Pancreas (tissue), 10 donors: ENCODE data around the gene NOS1. TPM values are rescaled to one million over a fixed set of nuclear protein-coding genes. Genes with fewer than 3 reads are reported as not detected.

Experiments
- ATAC-seq, 4 donors: fragments of 200-7000 bp; cut with Tn5 transposase; one replicate each; pipeline versions ENCODE4 v1.8.0 to v1.9.1; 2020; ENCODE audit warnings: mild to moderate bottlenecking in 4 of 4, moderate library complexity in 4 of 4
- DNase-seq, 6 donors: peaks; one replicate each; pipeline ENCODE4 v3.0.0-alpha.2; 2020
- FAIRE-seq: peaks from 2 replicates; lab custom pipeline; 2012; peaks lifted over from hg19 to GRCh38; lab: Jason Lieb, UNC
- H3K27ac ChIP-seq, 4 donors: fragments of 200-600 bp; sonication (generic); 1 replicate in 3 of 4; 2 replicates in 1 of 4; pipeline versions ENCODE4 v1.5.0 to v1.8.0; 2020
- H3K27me3 ChIP-seq, 4 donors: fragments of 200-600 bp; one replicate each; pipeline ENCODE4 v1.8.0; 2021
- H3K36me3 ChIP-seq, 3 donors: fragments of 200-600 bp; sonication (generic) in 1 of 3; one replicate each; pipeline versions ENCODE4 v1.5.0 to v1.8.0; 2020 to 2021
- H3K4me1 ChIP-seq, 3 donors: fragments of 200-600 bp; one replicate each; pipeline ENCODE4 v1.8.0; 2021
- H3K4me3 ChIP-seq, 4 donors: fragments of 200-600 bp; sonication (generic) in 2 of 4; one replicate each; pipeline versions ENCODE4 v1.5.0 to v1.8.0; 2020 to 2021
- H3K9me3 ChIP-seq, 4 donors: fragments of 200-600 bp; one replicate each; pipeline ENCODE4 v1.8.0; 2021
- WGBS, 2 donors: extraction: QIAGEN DNeasy Blood & Tissue Kit; methylation state at CpG; one replicate each; pipeline ENCODE4 v1.1.7; 2013; 5-methylcytosine and 5-hydroxymethylcytosine counted together
- intact Hi-C, 3 donors: fragments of 100-400 bp; cut with DNase I; formaldehyde crosslinking; loops; one replicate each; pipeline versions ENCODE4 v1.11.1 to v1.14.2; 2022
- polyA plus RNA-seq, 2 donors: library from polyadenylated mRNA; stranded (reverse); fragments of 200-250 nt; gene quantifications; one replicate each; pipeline ENCODE4 v1.2.3, GENCODE V29; 2013
- total RNA-seq, 6 donors: library from RNA; stranded (reverse); fragmentation: NEBNext Ultra II Directional in 4 of 6; extraction: Animal tissue kit (Norgen Biotek cat#: 25700) in 4 of 6; gene quantifications; one replicate each; pipeline versions ENCODE4 v1.2.1 to v1.2.4, GENCODE V29; 2021 to 2023
- TF ChIP-seq, protein P1 (sequence below), 4 donors: fragments of 200-600 bp; sonication (generic) in 3 of 4; IDR thresholded peaks; one replicate each; pipeline versions ENCODE4 v1.5.0 to v1.8.0; 2021; ENCODE audit warnings: antibody characterized with exemption in 4 of 4
- donor health status: healthy with polysubstance abuse.
- donor health status: DM: no; HTN: no; CAD: no; lungs with moderate emphysema.
- donor health status: DM: no; HTN: no; CAD: no.
- donor health status: control.
- donor health status: control.
- donor health status: Bipolar disorder and iron deficiency.
- donor health status: DM: yes; HTN: yes; CAD: no.
- donor health status: DM: no; HTN: no; CAD: no.
- donor health status: DM: no; HTN: no; CAD: no.
- donor health status: DM: yes; HTN: yes; CAD: no.

Gene NOS1
- total and polyA plus RNA-seq, 8 donors, result 0.14 to 2.0 (median 0.91) TPM

DNA sequence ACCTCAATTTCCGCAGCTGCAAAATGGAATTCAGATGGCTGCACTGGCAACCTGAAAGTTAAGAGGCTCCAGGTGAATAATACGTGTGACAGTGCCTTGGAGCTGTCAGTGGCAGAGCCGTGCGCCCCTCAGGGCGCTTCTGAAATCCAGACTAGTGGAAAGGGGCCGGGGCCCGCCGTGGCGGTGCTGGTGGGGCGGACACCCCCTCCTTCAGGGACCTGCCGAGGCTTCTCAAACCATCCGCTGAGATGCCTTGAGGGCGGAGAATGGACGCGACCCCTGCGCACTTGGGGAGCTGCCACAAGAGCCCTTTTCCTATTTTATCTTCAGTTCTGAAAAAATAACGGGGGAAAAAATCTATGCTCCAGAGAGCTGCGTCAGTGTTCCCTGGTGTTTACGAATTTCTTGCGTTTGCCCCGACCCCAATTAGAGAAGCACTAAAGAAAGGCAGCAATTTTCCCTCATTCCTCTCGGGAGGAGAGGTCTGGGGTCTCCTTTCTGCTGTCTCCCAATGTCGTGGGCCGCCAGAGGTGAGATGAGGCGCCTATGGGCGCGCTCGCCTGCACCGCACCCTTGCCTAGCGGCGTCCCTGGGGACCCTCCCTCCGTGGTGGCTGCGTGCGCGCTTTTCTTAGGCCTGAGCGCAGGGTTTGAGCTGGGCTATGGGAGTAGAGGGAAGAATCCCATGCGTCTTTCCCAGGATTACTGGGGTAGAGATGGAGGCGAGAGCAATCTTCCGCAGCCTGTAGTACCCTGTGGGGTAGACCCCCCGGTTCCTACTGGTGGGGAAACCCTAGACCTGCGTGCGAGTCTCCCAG lies 2.2 kb downstream of the NOS1 start:
- WGBS, 2 donors, result 59 to 62% methylated on average over 42 of the region's 42 CpGs
- DNase-seq (no peak), FAIRE-seq (no peak), ATAC-seq (no peak)
- no peaks in the 10 kb centered on the region for H3K4me1 ChIP-seq
- H3K4me3 ChIP-seq, result no peak overlapping the region
- no peaks in the 10 kb centered on the region for H3K36me3 ChIP-seq
- no peaks in the 10 kb centered on the region for H3K9me3 ChIP-seq
- intact Hi-C loops, result no loop called here
- no peak overlapping the region for H3K27ac ChIP-seq
- H3K27me3 ChIP-seq, result no peaks in the 10 kb centered on the region
- TF ChIP-seq, protein P1, sequence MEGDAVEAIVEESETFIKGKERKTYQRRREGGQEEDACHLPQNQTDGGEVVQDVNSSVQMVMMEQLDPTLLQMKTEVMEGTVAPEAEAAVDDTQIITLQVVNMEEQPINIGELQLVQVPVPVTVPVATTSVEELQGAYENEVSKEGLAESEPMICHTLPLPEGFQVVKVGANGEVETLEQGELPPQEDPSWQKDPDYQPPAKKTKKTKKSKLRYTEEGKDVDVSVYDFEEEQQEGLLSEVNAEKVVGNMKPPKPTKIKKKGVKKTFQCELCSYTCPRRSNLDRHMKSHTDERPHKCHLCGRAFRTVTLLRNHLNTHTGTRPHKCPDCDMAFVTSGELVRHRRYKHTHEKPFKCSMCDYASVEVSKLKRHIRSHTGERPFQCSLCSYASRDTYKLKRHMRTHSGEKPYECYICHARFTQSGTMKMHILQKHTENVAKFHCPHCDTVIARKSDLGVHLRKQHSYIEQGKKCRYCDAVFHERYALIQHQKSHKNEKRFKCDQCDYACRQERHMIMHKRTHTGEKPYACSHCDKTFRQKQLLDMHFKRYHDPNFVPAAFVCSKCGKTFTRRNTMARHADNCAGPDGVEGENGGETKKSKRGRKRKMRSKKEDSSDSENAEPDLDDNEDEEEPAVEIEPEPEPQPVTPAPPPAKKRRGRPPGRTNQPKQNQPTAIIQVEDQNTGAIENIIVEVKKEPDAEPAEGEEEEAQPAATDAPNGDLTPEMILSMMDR (IDR thresholded peaks at IDR 0.05), result no peak

DNA sequence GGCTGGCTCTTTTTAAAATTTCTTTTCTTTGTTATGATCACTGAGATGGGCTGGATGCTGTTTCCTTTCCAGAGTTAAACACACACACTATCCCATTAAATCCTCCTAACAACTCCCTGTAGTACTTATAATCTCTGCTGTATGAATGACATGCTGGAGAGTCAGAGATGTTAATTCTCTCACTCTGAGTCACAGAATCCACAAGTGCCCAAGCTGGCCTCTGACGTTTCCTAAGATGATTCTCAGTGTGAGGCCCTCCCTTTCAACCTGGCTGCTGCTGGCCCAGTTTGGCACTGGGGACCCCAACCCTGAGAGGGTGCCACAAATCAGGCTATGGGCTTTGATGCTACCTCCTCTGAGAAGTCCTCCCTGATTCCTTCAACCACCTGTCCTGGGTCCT lies 5.4 kb downstream of the NOS1 start:
- FAIRE-seq, result no peak
- WGBS, 2 donors, result 38 to 48% methylated on average over 1 of the region's 1 CpG

DNA sequence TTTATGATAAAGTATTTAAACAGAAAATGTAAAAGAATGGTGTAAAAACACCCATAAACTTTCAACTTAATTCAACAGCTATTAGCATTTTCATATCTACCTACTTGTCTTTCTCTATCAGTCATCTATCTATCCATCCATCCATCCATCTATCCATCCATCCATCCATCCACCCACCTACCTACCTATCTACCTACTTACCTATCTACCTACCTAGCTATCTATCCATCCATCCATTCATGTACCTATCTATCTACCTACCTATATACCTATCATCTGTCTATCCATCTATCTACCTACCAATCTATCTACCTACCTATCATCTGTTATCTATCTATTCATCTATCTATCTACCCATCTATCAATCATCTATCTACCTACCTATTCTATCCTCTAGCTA lies 8.5 kb downstream of the NOS1 start:
- FAIRE-seq (no peak), DNase-seq (no peak), ATAC-seq (no peak)
- Histone ChIP-seq H3K4me3 (no peak overlapping the region), H3K9me3 (no peaks in the 10 kb centered on the region), H3K4me1 (no peaks in the 10 kb centered on the region), H3K36me3 (no peaks in the 10 kb centered on the region), H3K27ac (no peak overlapping the region), H3K27me3 (no peaks in the 10 kb centered on the region)
- TF ChIP-seq, protein P1 (IDR thresholded peaks at IDR 0.05), result no peak
- intact Hi-C loops, result no loop called here

More for the DNA sequence above, 5.4 kb downstream of the NOS1 start:
- no peak overlapping the region for H3K27ac ChIP-seq
- H3K4me3 ChIP-seq, result no peak overlapping the region
- TF ChIP-seq, protein P1 (IDR thresholded peaks at IDR 0.05), result no peak
- no peaks in the 10 kb centered on the region for H3K9me3 ChIP-seq
- no peak for ATAC-seq
- no peaks in the 10 kb centered on the region for H3K36me3 ChIP-seq
- H3K4me1 ChIP-seq, result no peaks in the 10 kb centered on the region
- no peaks in the 10 kb centered on the region for H3K27me3 ChIP-seq
- intact Hi-C loops, result no loop called here
- DNase-seq, result no peak

DNA sequence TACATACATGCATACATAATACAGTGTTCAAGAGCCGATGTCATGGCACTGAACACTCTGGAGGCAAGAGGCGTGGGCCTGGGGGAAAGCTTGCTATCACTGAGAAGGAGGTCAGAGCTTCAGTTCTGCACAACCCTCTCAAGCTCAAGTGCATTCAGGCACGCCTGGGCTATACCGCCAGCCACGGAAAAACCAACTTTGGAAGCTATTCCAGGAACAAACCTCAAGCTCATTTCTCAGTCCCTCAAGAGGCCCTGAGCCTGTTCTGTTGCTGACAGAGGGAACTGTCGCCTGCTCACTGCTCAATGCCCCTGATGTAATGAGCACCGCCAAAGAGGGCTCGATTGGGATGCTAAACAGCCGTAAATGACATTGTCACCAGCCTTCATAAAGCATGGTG lies 9.2 kb downstream of the NOS1 start:
- intact Hi-C loops, result no loop called here
- Histone ChIP-seq H3K27me3 (no peaks in the 10 kb centered on the region), H3K4me3 (no peak overlapping the region), H3K27ac (no peak overlapping the region), H3K36me3 (no peaks in the 10 kb centered on the region), H3K4me1 (no peaks in the 10 kb centered on the region), H3K9me3 (no peaks in the 10 kb centered on the region)
- ATAC-seq, result no peak
- 82 to 89% methylated on average over 9 of the region's 9 CpGs for WGBS, 2 donors
- FAIRE-seq, result no peak
- TF ChIP-seq, protein P1 (IDR thresholded peaks at IDR 0.05), result no peak
- no peak for DNase-seq

DNA sequence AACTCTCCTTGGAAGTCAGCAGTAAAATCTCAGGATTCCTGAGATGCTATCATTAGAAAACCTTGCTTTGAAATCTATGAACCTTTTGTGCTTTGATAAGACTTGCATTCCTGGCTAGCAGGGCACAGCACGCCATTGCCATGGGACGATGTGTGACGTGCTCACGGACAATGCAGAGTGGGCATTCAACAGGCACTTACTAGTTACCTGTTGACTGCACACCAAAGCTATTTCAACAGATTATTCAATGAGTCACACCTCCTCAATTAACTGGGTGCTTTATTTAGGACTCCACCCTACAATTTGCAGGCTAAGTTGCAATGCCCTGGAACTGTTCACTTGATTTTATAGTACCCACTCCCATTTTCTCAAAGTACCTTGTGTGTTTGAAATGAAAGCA lies 11.3 kb downstream of the NOS1 start:
- intact Hi-C loops, result no loop called here
- DNase-seq, result no peak
- TF ChIP-seq, protein P1 (IDR thresholded peaks at IDR 0.05), result no peak
- Histone ChIP-seq H3K27ac (no peak overlapping the region), H3K4me3 (no peak overlapping the region), H3K4me1 (no peaks in the 10 kb centered on the region), H3K9me3 (no peaks in the 10 kb centered on the region), H3K36me3 (no peaks in the 10 kb centered on the region), H3K27me3 (no peaks in the 10 kb centered on the region)
- ATAC-seq, result no peak
- WGBS, 2 donors, result 89 to 92% methylated on average over 4 of the region's 4 CpGs
- no peak for FAIRE-seq
